ENCODE measurements around the gene OSBPL1A.

- TF ChIP-seq CTCF (IDR thresholded peaks at IDR 0.05; ENCODE audit: poor library complexity): no peak
- TF ChIP-seq EZH2 (IDR thresholded peaks at IDR 0.05; ENCODE audit: borderline replicate concordance): no peak
- no peak for TF ChIP-seq EZH2phosphoT487 (IDR thresholded peaks at IDR 0.05; ENCODE audit: low read depth, severe bottlenecking, unreplicated experiment)
Observed at GRCh38 chr18:24231773-24232735, 165.6 kb downstream of the OSBPL1A start.
